HG03159 (cell line): ENCODE data around the gene PHYKPL.
A peak's percentile ranks its signal among the peaks of the same experiment; 100 is the strongest.

Source experiments
- ATAC-seq: cut with Tn5 transposase; IDR thresholded peaks from one replicate; pipeline ENCODE4 v1.9.1; 2021; ENCODE audit warnings: mild to moderate bottlenecking, moderate library complexity; ENCODE audit not compliant: unreplicated experiment

The PHYKPL gene

GRCh38 chr5:178232124-178232919, at the start of gene PHYKPL:
Gene PHYKPL (minus strand): TSS chr5:178232802. CDS start chr5:178232550, 252 bp downstream.
- ATAC-seq = peak; percentile 66

DNA sequence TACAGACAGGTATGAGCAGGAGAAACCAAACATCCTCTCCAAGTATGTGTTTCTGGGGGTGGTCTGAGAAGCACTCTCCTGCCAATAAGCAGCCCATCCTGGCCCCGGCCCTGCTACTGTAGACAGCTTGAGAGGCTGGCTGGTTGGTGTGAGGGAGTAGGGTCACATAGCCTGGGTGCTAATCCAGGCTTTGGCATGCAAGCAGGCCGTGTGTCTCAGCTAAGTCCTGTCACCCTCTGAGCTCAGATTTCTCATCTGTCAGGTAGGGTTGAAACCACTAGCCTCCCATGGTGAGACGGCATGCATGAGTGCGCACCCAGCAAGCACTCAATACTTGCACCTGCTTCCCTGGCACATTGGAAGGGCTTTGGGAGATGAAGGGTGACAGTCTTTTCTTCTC, 49.8 kb upstream of the PHYKPL start:
- no peak for ATAC-seq

GRCh38 chr5:178281331-178281730, 48.7 kb upstream of the PHYKPL start:
- no peak for ATAC-seq

- ATAC-seq = no peak
Observed at GRCh38 chr5:178280631-178281030, 48.0 kb upstream of the PHYKPL start.

DNA sequence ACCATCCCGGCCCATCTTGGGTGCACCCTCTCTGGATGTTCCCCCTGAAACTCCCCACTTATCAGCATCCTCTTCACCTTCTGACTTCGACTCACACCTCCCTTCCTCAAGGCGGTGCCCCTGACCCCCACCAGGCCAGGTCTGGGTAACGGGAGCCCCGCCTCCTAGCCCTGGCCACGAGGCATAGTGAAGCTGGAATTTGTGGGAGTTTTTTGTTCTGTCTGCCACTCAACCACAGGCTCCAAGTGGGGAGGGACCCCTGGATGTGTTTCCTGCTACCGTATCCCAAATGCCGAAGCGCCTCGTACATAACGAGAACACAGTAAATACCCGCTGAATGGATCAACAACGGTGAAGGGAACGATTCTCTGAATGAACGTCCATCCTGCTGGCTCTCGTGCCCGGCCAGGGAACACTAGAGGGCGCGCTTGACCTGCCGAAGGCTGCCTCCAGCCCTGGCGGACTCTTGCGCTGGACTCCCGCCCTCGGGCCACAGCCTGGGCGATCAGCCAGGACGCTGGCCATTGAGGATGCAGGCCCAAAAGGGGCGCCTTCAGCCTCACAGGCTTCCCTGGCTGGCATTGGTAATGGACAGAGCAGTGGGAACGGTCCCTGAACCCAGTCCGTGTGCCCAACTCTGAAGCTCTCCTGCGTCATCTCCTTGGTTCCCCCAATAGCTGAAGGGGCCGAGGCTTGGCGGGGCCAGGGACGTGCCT, 47.3 kb upstream of the PHYKPL start:
- ATAC-seq = no peak

GRCh38 chr5:178279026-178279722, 46.6 kb upstream of the PHYKPL start:
- ATAC-seq = no peak

GRCh38 chr5:178278358-178279023, 45.9 kb upstream of the PHYKPL start:
- no peak for ATAC-seq

- ATAC-seq = no peak
Observed at GRCh38 chr5:178277866-178278265, 45.3 kb upstream of the PHYKPL start.

- no peak for ATAC-seq
Observed at GRCh38 chr5:178277346-178277745, 44.7 kb upstream of the PHYKPL start.

GRCh38 chr5:178274781-178275537, 42.4 kb upstream of the PHYKPL start:
- ATAC-seq = no peak

- ATAC-seq = no peak
Observed at GRCh38 chr5:178273665-178274541, 41.3 kb upstream of the PHYKPL start.

DNA sequence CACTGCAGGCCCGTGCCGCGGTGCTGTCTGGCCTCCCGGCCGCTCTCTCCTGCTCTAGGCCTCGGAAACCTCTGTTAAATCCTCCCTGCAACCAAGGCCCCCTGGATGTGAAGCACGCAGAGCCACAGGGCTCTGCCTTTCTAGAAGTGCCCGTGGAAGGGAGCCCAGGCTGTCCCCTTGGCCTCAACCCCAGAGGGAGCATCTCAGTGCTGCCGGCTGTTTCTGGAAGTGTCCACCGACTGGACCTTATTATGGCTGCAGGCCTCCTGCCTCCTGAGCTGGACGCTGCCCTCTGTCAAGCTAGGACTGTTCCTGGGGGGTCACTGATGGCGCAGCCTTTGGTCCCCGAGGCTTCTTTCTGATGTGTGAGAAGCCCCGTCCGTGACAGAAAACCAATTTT, 40.4 kb upstream of the PHYKPL start:
- ATAC-seq = no peak

DNA sequence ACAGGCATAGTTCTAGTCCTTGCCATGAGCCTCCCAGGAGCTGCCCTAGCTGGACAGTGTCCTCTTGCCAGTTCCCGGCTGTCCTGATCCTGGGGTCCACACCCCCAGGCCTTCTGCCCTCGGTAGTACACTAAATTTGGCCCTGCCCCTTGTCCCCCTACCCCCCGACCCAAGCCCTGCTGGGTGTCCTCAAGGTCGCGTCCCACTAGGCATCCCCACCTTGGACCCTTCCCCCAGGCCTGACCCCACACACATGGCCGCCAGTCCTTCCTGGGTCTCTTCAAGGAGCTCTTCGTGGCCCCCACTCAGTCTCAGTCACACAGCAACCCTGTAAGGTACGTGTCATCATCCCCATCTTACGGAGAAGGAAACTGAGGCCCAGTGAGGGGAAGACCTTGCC, 40.0 kb upstream of the PHYKPL start:
- ATAC-seq = no peak

- ATAC-seq = no peak
Observed at GRCh38 chr5:178271726-178272479, 39.3 kb upstream of the PHYKPL start.

- ATAC-seq = no peak
Observed at GRCh38 chr5:178271231-178271630, 38.6 kb upstream of the PHYKPL start.

- no peak for ATAC-seq
Observed at GRCh38 chr5:178269499-178269898, 36.9 kb upstream of the PHYKPL start.

DNA sequence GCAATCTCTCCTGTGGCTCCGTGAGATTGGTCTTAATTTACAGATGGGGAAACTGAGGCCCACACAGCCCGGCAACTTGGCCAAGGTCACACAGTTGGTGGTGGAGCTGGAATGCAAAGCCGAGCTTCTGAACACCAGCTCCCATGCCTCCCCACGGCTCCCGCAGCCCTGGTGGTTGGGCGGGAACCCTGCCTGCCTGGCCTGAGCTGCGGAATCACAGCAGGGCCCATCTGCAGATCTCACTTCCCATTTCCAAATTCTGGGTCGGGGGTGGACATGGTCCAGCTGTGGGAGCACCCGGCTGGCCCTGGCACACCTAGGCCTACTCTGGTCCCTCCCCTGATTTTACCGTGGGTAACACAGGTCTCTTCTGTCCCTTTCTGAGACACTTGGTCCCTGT, 35.3 kb upstream of the PHYKPL start:
- ATAC-seq = no peak

GRCh38 chr5:178267245-178267644, 34.6 kb upstream of the PHYKPL start:
- no peak for ATAC-seq

DNA sequence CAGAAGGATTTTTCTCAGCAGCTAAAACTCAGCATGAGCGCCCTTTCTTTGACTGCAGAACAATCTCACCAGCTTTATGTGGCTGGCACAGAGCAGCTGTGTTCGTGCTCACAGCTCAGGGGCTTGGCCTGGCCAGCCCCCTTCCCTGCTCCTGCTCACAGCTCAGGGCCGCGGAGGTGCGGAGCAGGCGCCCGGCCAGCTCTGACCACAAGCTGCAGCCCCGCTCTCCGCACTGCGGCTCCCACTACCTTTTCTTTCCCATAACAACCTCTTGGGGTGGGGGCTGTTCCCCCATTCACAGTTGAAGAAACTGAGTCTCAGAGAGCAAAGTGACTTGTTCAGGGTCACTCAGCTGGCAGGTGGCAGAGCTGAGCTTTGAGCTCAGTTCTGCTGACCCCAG, 34.0 kb upstream of the PHYKPL start:
- no peak for ATAC-seq
